Fibroblast of skin of right biceps (primary cell): ENCODE results near the gene TMEM72.
"Not testable (repeated sequence)": the region's sequence is repeated elsewhere in the genome, so short reads cannot be mapped to it uniquely, and the experiment has no call there.

Source experiments
- DNase-seq: peaks from one replicate; pipeline ENCODE4 v3.0.0-alpha.2; 2013

The TMEM72 gene

DNA sequence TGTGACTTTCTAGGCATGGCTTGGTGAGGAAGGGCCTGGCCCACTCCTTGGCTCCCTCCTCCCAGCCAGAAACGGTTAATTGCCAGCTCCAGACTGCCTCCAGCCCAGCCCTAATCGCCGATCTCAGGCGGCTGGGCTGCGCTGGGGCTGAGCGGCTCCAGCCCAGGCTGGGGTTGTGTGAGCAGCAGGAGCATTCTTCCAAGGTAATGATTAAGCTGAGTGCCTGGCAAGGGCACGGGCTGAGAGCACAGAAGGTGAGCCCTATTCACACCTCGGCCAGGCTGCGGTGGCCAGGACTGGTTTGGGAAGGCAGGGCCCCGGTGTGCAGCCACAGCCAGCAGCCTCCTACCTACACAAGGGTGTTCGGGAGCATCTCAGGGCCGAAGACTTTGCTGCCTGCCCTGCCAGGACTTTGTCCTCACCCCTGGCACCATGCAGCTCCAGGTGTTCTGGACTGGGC is at the start of gene TMEM72:
Gene TMEM72, plus strand, starts transcription at position 257 of the 460 bp plus-strand sequence. Its CDS starts 176 bp downstream, at position 433.
- no peak for DNase-seq

DNA sequence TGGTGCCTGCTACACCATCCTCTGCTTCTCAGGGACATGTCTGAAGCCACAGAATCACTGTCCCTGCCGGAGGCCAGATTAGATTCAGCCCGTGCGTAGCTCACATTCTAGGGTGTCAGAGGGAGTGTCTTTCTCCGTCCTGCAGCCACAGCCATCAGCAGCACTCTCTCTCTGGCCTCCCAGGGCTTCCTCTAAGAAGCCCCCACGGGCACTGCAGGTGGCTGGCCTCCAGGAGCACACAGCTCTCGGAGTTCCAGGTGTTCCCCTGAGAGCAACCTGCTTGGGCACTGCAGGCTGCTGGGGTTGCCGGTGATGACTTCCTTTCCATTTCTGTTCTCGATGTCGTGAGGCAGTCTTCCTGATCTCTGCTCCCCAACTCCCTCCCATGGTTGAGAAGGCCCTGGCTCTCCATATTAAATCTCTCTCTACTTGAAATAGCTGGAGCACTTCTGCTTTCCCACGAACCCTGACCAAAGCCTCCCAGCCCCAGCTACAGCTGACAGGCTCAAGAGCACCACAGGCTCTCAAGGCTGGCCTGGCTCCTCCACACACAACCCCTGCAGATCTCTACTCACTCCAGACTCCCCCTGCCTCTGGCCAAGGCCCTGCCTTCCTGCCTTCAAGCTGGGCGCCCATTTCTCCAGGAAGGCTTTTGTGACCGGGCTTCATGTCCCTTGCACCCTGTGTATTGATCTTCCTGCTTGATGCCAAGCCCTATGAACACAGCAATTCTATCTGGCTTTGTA is 49.0 kb upstream of the TMEM72 start:
- DNase-seq = no peak

DNA sequence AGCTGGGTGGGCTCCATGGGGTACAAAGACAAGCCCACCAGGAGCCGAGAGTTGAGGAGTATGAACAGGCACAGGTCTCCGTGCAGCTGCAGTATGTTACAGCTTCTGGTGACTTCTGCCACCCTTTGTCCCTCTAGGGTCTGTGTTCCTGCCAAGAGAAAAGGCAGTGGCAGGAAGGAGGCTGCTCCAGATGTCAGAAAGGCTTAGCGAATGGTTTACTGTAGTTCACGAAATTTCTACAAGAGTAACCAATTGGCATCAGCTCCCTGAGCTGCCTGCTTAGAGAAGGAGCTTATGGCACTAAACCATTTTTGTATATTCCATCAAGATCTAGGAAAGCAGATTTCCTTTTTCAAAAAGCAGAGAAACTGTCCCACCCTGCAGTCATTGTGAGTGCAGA is 48.2 kb upstream of the TMEM72 start:
- no peak for DNase-seq

GRCh38 chr10:44863344-44864047 is 47.6 kb upstream of the TMEM72 start:
- no peak for DNase-seq

- peak; percentile 31 for DNase-seq
Measured at GRCh38 chr10:44864051-44864450, 47.1 kb upstream of the TMEM72 start.

- peak; percentile 84 for DNase-seq
Measured at GRCh38 chr10:44864637-44865288, 46.4 kb upstream of the TMEM72 start.

DNA sequence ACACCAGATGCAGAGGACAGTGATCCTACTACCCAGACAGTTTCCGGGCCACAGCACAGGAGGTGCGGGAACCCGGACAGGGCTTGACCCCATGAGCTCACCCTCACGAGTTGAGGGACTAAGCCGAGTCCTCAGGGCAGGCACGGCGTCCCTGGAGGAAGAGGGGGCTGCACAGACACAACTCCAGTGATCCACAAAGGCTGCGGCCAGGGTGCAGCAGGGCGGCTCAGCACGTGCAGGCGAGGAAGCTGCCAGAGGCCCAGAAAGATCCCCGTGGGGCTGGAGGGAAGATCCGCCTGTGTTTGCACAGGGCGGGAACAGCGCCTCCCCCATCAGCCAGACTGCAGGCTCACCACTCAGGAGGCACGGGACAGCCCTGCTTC is 45.9 kb upstream of the TMEM72 start:
- no peak for DNase-seq

DNA sequence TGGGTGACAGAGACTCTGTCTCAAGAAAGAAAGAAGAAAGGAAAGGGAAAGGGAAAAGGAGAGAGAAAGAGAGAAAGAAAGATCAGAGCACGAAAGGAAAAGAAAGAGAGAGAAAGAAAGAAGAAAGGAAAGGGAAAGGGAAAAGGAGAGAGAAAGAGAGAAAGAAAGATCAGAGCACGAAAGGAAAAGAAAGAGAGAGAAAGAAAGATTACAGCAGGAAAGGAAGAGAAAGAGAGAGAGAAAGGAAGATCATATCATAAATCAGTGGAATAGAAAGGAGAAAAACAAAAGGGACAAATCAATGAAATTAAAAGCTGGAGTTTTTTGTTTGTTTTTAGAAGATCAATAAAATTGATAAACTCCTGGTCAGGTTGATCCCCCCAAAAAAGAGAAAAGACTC is 44.8 kb upstream of the TMEM72 start:
- DNase-seq = not testable (repeated sequence)

- no peak for DNase-seq
Measured at GRCh38 chr10:44870031-44870430, 41.1 kb upstream of the TMEM72 start.

DNA sequence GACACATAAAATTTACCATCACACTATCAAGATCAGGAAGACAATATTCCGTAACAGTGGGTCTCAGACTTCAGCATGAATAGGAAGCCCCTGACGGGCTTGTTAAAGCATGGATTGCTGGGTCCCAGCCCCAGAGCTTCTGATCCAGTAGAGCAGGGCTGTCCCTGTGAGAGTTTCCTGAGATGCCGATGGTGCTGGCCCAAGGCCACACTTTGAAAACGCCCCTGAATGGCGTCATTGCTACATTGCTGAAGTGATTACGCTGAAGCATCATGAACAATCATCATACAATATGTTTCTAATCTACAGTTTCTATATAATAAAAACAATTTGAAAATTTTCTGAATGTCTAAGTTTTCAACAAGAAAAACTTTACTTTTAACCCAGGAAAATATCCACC is 38.0 kb upstream of the TMEM72 start:
- DNase-seq = peak; percentile 78

- DNase-seq = no peak
Measured at GRCh38 chr10:44874166-44874565, 37.0 kb upstream of the TMEM72 start.

DNA sequence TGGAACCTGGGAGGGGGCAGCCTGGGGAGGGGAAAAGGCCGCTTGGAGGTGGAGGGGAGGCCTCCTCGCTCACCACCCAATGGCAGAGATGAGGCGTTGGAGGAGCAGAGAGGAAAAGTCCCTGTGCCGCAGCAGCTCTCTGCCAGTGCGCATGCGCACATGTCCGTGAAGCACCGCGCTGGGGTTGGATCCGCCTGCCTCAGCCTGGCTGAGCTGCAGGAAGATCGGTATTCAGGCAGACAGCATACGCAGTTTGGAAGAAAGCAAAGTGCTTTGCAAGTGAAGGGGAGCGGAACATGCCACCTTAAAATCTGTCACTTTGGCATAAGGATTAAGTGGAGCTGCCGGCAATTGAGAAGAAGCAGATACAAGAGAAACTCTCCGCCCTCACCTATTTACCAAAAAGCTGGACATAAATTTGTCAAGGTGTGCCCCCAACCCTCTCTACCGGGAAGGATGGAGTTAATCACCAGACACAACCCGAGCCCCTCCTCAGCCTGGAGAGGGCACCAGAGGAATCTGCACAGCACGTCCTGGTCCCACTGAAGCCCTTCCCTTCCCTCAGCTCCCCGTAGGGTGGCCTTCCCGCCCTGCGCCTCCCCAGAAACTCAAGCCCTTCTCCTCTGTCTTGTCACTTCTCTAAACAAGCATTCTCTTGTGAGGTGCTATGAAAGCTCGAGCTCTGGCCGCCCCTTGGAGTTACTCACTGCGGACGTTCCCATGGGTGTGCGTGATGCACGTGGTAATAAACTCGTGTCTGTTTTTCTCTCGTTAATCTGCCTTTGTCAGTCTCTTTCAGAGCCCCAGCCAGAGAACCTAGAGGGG is 32.2 kb upstream of the TMEM72 start:
- peak; percentile 87 for DNase-seq

DNA sequence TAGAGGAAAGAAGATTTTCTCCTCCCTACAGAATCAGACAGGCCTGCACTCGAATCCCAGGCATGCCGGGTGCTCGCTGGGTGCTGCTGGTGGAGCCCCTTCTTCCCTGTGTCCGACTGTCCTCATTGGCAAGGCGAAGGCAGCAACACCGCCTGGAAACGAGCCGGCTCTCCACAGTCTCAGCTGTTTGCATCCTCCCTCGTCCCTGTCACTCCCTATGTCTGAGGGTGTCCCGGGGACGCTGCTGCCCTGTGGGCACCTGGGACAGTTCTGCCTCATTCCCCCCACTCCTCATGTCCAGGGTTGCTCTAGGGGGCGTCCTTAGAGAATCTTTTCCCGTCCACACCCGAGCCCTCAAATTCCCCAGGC is 31.6 kb upstream of the TMEM72 start:
- DNase-seq = no peak

DNA sequence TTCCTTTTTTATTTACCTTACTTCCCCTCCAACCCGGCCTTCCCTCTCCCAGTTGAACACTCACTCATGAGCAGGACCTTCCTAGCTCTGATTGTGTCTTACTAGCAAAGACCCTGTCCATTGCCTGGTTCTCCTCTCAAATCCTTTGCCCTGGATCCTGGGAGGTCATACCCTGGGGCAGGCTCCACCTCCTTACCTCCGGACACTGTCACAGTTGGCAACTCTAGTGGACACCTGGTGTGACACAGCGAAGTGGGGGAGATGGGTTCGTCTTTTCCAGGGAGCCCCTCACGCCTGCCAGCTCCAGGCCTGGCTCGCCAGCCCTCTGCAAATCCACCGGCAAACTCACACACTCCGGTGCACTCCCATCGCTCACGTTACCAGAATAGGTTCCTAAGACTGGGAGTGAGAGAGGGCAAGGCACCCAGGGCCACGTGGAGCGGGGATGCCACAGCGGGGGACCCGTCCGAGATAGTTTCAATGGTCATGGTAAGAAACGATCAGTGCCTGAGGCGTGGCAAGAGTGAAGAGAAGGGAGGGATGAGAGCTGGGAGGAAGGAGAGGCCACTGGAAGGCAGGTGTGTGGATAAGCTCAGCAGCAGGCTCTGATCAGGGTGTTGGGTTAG is 30.9 kb upstream of the TMEM72 start:
- DNase-seq = no peak

DNA sequence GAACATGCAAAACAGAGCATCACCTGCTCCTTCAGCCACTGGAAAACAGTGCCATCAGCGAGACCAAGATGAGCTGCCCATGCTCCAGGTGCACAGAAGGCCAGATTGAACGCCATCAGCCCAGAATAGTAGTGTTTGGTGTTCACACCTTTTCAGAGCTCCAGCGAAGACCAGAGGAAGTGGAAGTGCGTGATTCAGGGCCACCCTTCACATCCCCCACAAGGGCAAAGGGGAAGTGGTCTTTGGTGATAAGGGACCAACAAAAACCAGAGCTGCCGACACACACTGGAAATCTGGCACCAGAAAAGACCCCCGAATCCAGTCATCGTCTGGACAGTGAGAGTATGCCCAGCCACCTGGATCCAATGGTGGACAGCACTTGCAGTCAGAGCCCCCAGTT is 29.5 kb upstream of the TMEM72 start:
- DNase-seq = no peak

GRCh38 chr10:44882166-44882720 is 28.9 kb upstream of the TMEM72 start:
- DNase-seq = no peak

DNA sequence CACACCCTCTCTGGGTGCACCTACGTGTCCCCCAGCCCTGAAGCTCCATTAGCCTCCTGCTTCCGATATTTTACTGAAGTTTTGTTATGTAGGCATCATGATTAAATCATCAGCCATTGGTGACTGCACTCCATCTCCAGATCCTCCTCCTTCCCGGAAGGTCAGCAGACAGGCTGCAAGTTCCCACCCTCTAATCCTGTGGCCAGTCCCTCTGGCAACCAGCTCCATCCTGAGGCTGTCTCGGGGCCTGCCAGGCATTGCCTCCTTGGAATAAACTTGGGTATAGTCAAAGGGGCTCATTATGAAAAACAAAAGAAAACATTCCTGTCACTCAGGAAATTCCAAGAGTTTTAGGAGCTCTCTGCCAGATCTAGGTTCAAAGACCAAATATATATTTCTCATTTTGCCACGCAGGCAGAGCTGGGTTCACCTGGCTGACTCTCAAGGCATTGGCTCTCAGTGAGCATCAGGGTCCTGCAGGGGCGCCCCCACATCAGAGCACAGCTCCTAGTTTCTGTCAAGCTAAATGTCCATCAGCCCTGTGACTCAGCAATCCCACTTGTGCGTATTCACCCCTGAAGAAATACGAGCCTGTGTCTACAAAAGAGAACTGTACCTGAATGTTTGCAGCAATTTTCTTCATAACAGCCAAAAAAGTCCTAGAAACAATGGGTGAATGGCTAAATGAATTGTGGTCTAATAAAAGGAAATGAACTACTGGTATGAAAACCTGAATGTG is 27.4 kb upstream of the TMEM72 start:
- no peak for DNase-seq

DNA sequence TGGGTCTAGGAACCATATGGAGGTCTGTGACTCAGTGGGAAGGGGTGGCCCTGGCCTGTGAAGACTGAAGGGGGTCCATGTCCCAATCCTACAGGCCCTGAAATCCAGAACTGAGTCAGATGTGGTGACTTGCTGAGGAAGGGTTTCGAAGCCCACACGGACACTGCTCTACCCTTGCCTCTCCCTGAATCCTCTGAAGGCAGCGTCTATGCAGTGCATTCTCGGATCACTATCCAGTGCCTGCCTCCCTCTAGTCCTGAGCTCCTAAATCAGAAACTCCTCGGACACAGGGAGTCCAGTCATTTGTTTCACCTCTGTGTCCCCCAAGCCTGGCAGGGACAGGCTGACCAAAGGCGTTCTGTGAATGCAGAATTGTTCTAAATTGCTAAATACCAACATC is 25.4 kb upstream of the TMEM72 start:
- DNase-seq = no peak

- no peak for DNase-seq
Measured at GRCh38 chr10:44886966-44887365, 24.2 kb upstream of the TMEM72 start.

- no peak for DNase-seq
Measured at GRCh38 chr10:44888886-44889285, 22.3 kb upstream of the TMEM72 start.

- DNase-seq = no peak
Measured at GRCh38 chr10:44889834-44890233, 21.3 kb upstream of the TMEM72 start.
